ENCODE measurements around the gene KNCN.

GRCh38 chr1:46563341-46563740 lies 11.9 kb upstream of the KNCN start:
- TF ChIP-seq POLR2AphosphoS5 (IDR thresholded peaks at IDR 0.05) (no peak), CTCF (IDR thresholded peaks at IDR 0.05) (no peak), POLR2A (IDR thresholded peaks at IDR 0.05) (no peak)

Data from breast epithelium (tissue), 3 donors.